HG03432 (cell line): Measurements from ENCODE around the gene SHISAL1.
"Not testable (repeated sequence)": the region's sequence is repeated elsewhere in the genome, so short reads cannot be mapped to it uniquely, and the experiment has no call there.

Experiments
- ATAC-seq: cut with Tn5 transposase; IDR thresholded peaks from one replicate; pipeline ENCODE4 v1.9.1; 2021; ENCODE audit warnings: mild to moderate bottlenecking, moderate library complexity; ENCODE audit not compliant: unreplicated experiment

The SHISAL1 gene

GRCh38 chr22:44305455-44305854 is 7.3 kb downstream of the SHISAL1 start:
- no peak for ATAC-seq

GRCh38 chr22:44304911-44305310 is 7.8 kb downstream of the SHISAL1 start:
- no peak for ATAC-seq

- no peak for ATAC-seq
Observed at GRCh38 chr22:44304354-44304753, 8.4 kb downstream of the SHISAL1 start.

GRCh38 chr22:44302363-44302762 is 10.4 kb downstream of the SHISAL1 start:
- not testable (repeated sequence) for ATAC-seq

- no peak for ATAC-seq
Observed at GRCh38 chr22:44301039-44301438, 11.7 kb downstream of the SHISAL1 start.

- ATAC-seq = no peak
Observed at GRCh38 chr22:44299124-44299523, 13.6 kb downstream of the SHISAL1 start.

GRCh38 chr22:44298406-44299091 is 14.2 kb downstream of the SHISAL1 start:
- no peak for ATAC-seq

- ATAC-seq = no peak
Observed at GRCh38 chr22:44297470-44298061, 15.2 kb downstream of the SHISAL1 start.

- no peak for ATAC-seq
Observed at GRCh38 chr22:44295406-44295805, 17.3 kb downstream of the SHISAL1 start.

- ATAC-seq = no peak
Observed at GRCh38 chr22:44293876-44294275, 18.9 kb downstream of the SHISAL1 start.

GRCh38 chr22:44293034-44293433 is 19.7 kb downstream of the SHISAL1 start:
- ATAC-seq = no peak

- no peak for ATAC-seq
Observed at GRCh38 chr22:44292521-44292920, 20.2 kb downstream of the SHISAL1 start.

- no peak for ATAC-seq
Observed at GRCh38 chr22:44291674-44292360, 20.9 kb downstream of the SHISAL1 start.

GRCh38 chr22:44291265-44291664 is 21.5 kb downstream of the SHISAL1 start:
- ATAC-seq = no peak

- no peak for ATAC-seq
Observed at GRCh38 chr22:44289414-44290171, 23.2 kb downstream of the SHISAL1 start.

GRCh38 chr22:44288913-44289312 is 23.8 kb downstream of the SHISAL1 start:
- ATAC-seq = no peak

GRCh38 chr22:44287741-44288140 is 25.0 kb downstream of the SHISAL1 start:
- ATAC-seq = no peak

GRCh38 chr22:44287121-44287693 is 25.5 kb downstream of the SHISAL1 start:
- no peak for ATAC-seq

- ATAC-seq = no peak
Observed at GRCh38 chr22:44286646-44287045, 26.1 kb downstream of the SHISAL1 start.

- ATAC-seq = no peak
Observed at GRCh38 chr22:44284711-44285110, 28.0 kb downstream of the SHISAL1 start.
